AG09319 (cell line): ENCODE data around the gene MLN.

Experiments
- DNase-seq: peaks from one replicate; pipeline ENCODE4 v3.0.0-alpha.2; 2010; ENCODE audit warnings: low read depth; ENCODE audit errors: extremely low read depth
- TF ChIP-seq, protein P1 (sequence below): IDR thresholded peaks from 2 replicates; pipeline ENCODE4 v1.5.1; 2011; ENCODE audit warnings: low read depth, mild to moderate bottlenecking, inconsistent platforms, low read length, moderate library complexity

The MLN gene

GRCh38 chr6:33809594-33809993 is 5.8 kb upstream of the MLN start:
- TF ChIP-seq, protein P1, sequence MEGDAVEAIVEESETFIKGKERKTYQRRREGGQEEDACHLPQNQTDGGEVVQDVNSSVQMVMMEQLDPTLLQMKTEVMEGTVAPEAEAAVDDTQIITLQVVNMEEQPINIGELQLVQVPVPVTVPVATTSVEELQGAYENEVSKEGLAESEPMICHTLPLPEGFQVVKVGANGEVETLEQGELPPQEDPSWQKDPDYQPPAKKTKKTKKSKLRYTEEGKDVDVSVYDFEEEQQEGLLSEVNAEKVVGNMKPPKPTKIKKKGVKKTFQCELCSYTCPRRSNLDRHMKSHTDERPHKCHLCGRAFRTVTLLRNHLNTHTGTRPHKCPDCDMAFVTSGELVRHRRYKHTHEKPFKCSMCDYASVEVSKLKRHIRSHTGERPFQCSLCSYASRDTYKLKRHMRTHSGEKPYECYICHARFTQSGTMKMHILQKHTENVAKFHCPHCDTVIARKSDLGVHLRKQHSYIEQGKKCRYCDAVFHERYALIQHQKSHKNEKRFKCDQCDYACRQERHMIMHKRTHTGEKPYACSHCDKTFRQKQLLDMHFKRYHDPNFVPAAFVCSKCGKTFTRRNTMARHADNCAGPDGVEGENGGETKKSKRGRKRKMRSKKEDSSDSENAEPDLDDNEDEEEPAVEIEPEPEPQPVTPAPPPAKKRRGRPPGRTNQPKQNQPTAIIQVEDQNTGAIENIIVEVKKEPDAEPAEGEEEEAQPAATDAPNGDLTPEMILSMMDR = no peak
- DNase-seq = no peak

- TF ChIP-seq, protein P1 = no peak
- DNase-seq = no peak
Observed at GRCh38 chr6:33808641-33809180, 4.9 kb upstream of the MLN start.

- TF ChIP-seq, protein P1 = no peak
- DNase-seq = no peak
Observed at GRCh38 chr6:33807606-33808005, 3.8 kb upstream of the MLN start.

GRCh38 chr6:33806841-33807240 is 3.0 kb upstream of the MLN start:
- DNase-seq = no peak
- TF ChIP-seq, protein P1 = no peak

- no peak for DNase-seq
Observed at GRCh38 chr6:33802186-33802958, 1.4 kb downstream of the MLN start.

GRCh38 chr6:33801611-33802010 is 2.2 kb downstream of the MLN start:
- DNase-seq = no peak
- TF ChIP-seq, protein P1 = no peak

More at GRCh38 chr6:33802186-33802958, 1.4 kb downstream of the MLN start:
- TF ChIP-seq, protein P1 = no peak

GRCh38 chr6:33800248-33800969 is 3.4 kb downstream of the MLN start:
- no peak for DNase-seq
- TF ChIP-seq, protein P1 = no peak
